Measurements from ENCODE around the gene CXXC5. TPM values are rescaled to one million over a fixed set of nuclear protein-coding genes. Genes with fewer than 3 reads are reported as not detected.
A peak's percentile ranks its signal among the peaks of the same experiment; 100 is the strongest.

CXXC5 gene
- total and polyA plus RNA-seq, 9 of the 15 experiments (the other 6 are each of a cell fraction or from before 2014, with no cell fraction given), result 1.9 to 123 (median 45.8) TPM

- no peak for TF ChIP-seq CLOCK (CRISPR knock-in tag; IDR thresholded peaks at IDR 0.05; ENCODE audit: borderline replicate concordance)
- peak; percentile 19; the same call in 1 of the 2 replicates for TF ChIP-seq ZBTB7A (IDR thresholded peaks at IDR 0.05; ENCODE audit: borderline replicate concordance, control insufficient read depth, low read depth, low read length)
These were observed 38.7 kb downstream of the CXXC5 start (continued) for GRCh38 chr5:139686706-139687441.

- 78% methylated on average over 3 of the region's 6 CpGs for WGBS (ENCODE audit: insufficient coverage, low coverage, missing lambda C conversion rate)
- TF ChIP-seq RAD21 (CRISPR knock-in tag; conservative IDR thresholded peaks at IDR 0.05 in 1 of 2, IDR thresholded peaks at IDR 0.05 in 1 of 2) (no peak), JUNB (CRISPR knock-in tag; conservative IDR thresholded peaks at IDR 0.05) (no peak), POLR2AphosphoS2 (IDR thresholded peaks at IDR 0.05; ENCODE audit: low read length) (no peak), RBM22 (IDR thresholded peaks at IDR 0.05; ENCODE audit: low read depth, low read length, poor library complexity, severe bottlenecking) (peak; percentile 2), PKNOX1 (IDR thresholded peaks at IDR 0.05) (no peak), ZNF699 (CRISPR knock-in tag; IDR thresholded peaks at IDR 0.05; ENCODE audit: insufficient replicate concordance) (no peak), YBX1 (IDR thresholded peaks at IDR 0.05) (no peak), SIN3A (IDR thresholded peaks at IDR 0.05; ENCODE audit: borderline replicate concordance in 2 of 2, control insufficient read depth in 1 of 2, low read depth in 2 of 2, low read length in 2 of 2) (no peak), ESRRA (IDR thresholded peaks at IDR 0.05; ENCODE audit: borderline replicate concordance, low read depth) (peak; percentile 54), ZNF785 (CRISPR knock-in tag; IDR thresholded peaks at IDR 0.05) (no peak)
These were observed 39.5 kb downstream of the CXXC5 start for GRCh38 chr5:139687656-139688055.

More at GRCh38 chr5:139687656-139688055, 39.5 kb downstream of the CXXC5 start:
- DNase-seq (ENCODE audit: extremely low read depth in 1 of 4, low spot score in 3 of 4) (no peak), FAIRE-seq (no peak), ATAC-seq (no peak)
- no peak overlapping the region for H2AFZ ChIP-seq (ENCODE audit: low read depth, low read length)
- peaks cover 49% of the 10 kb centered on the region; the same call in 2 of the 3 replicates for H3K36me3 ChIP-seq (ENCODE audit: control insufficient read depth, insufficient read depth, low read length)
- H3K9me3 ChIP-seq (replicated peaks; ENCODE audit: control insufficient read depth, insufficient read depth, low read depth, low read length), result no peaks in the 10 kb centered on the region
- no peak overlapping the region for H3K4me2 ChIP-seq (ENCODE audit: insufficient read depth, low read length)
- H3K79me2 ChIP-seq (ENCODE audit: control insufficient read depth, insufficient read depth, low read length), result peaks cover 5% of the 10 kb centered on the region; the same call in 1 of the 3 replicates
- BruUV-seq (replicated peaks), result no TSS peak
- H3K9ac ChIP-seq (ENCODE audit: insufficient read depth in 1 of 2, low read depth in 2 of 2, low read length in 2 of 2), result no peak overlapping the region
- ChIA-PET POLR2A (interaction anchor here (0.5 kb wide), 1 partner anchor 11 kb away, joined by 3 read pairs; no protein-coding TSS in a partner anchor), CTCF (ENCODE audit: low intra/inter-chr PET ratio) (no interaction called here)
- in situ Hi-C loops (cut with MboI), result no loop called here
- 0 out of 2 replicates have a peak, but pooled peaks cover 4% of the 10 kb centered on the region for H4K20me1 ChIP-seq (replicated peaks; ENCODE audit: control insufficient read depth, insufficient read depth, low read length)
- no peaks in the 10 kb centered on the region for H3K9me1 ChIP-seq (ENCODE audit: control insufficient read depth, insufficient read depth, low read length)
- intact Hi-C loops (cut with micrococcal nuclease), result no loop called here
- peaks cover 37 to 60% of the 10 kb centered on the region in 2 experiments for H3K4me1 ChIP-seq (replicated peaks in 1 of 2; ENCODE audit: control insufficient read depth in 2 of 2, insufficient read depth in 2 of 2, low read length in 2 of 2)
- H3K27me3 ChIP-seq (ENCODE audit: control insufficient read depth in 2 of 2, insufficient read depth in 2 of 2, low read length in 2 of 2), result no peaks in the 10 kb centered on the region; a peak in 1 of 5 replicates
- no peak overlapping the region for H3K4me3 ChIP-seq
- H3K27ac ChIP-seq (ENCODE audit: extremely low read depth, low read depth, low read length), result peak overlapping the region; percentile 32; the same call in 2 of the 3 replicates

All from K562 (cell line).